Upper lobe of right lung (tissue), 1 donor: Measurements from ENCODE around the gene CPLX1. TPM values are rescaled to one million over a fixed set of nuclear protein-coding genes. Genes with fewer than 3 reads are reported as not detected.
A peak's percentile ranks its signal among the peaks of the same experiment; 100 is the strongest.
"Not testable (repeated sequence)": the region's sequence is repeated elsewhere in the genome, so short reads cannot be mapped to it uniquely, and the experiment has no call there.

Experiments used
- ATAC-seq: fragments of 200-7000 bp; cut with Tn5 transposase; one replicate; pipeline ENCODE4 v1.9.1; 2020; ENCODE audit warnings: mild to moderate bottlenecking, moderate library complexity
- DNase-seq: peaks from one replicate; pipeline ENCODE4 v3.0.0-alpha.2; 2020
- H3K27ac ChIP-seq: fragments of 200-600 bp; one replicate; pipeline ENCODE4 v1.8.0; 2022
- H3K27me3 ChIP-seq: fragments of 200-600 bp; one replicate; pipeline ENCODE4 v1.8.0; 2022; ENCODE audit warnings: mild to moderate bottlenecking
- H3K36me3 ChIP-seq: fragments of 200-600 bp; one replicate; pipeline ENCODE4 v1.8.0; 2022
- H3K4me1 ChIP-seq: fragments of 200-600 bp; one replicate; pipeline ENCODE4 v1.8.0; 2022
- H3K4me3 ChIP-seq: fragments of 200-600 bp; one replicate; pipeline ENCODE4 v1.8.0; 2022; ENCODE audit warnings: mild to moderate bottlenecking
- H3K9me3 ChIP-seq: fragments of 200-600 bp; one replicate; pipeline ENCODE4 v1.8.0; 2022
- CTCF ChIP-seq: fragments of 200-600 bp; IDR thresholded peaks from one replicate; pipeline ENCODE4 v1.8.0; 2022; ENCODE audit warnings: antibody characterized with exemption
- intact Hi-C: fragments of 100-400 bp; cut with DNase I; formaldehyde crosslinking; loops from one replicate; pipeline ENCODE4 v1.11.0; 2022
- total RNA-seq: library from RNA; stranded (reverse); fragmentation: NEBNext Ultra II Directional; extraction: Animal tissue kit (Norgen Biotek cat#: 25700); gene quantifications from one replicate; pipeline ENCODE4 v1.2.1, GENCODE V29; 2021
- donor health status: DM: no; HTN: yes; CAD: no; lungs with severe emphysema.

CPLX1 gene
- total RNA-seq, 1 donor from 2014 or later, result 5.2 TPM

DNA sequence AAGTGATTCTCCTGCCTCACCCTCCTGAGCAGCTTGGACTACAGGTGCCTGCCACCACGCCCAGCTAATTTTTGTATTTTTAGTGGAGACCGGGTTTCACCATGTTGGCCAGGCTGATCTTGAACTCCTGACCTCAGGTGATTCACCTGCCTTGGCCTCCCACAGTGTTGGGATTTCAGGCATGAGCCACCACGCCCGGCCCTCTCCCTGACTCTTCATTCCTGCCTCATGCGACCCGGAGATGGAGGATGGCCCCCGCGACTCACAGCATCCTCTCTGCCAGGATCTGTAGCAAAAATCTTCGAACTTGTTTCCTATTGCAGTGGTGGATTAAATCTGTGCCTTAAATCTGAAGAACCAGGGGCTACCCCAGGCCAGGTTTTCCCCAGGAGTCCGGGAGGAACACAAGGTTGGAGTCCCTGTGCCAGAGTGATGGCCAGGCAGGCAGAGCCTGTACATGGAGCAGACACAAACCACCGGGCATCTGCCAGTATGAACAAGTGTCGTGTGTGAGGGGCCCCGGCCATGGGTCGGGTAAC is 11.5 kb downstream of the CPLX1 start:
- no peaks in the 10 kb centered on the region for H3K36me3 ChIP-seq
- no peak overlapping the region for H3K4me3 ChIP-seq
- H3K9me3 ChIP-seq, result no peaks in the 10 kb centered on the region
- no peak for TF ChIP-seq CTCF
- peaks cover 46% of the 10 kb centered on the region for H3K27me3 ChIP-seq
- H3K4me1 ChIP-seq, result no peaks in the 10 kb centered on the region
- no peak for ATAC-seq
- H3K27ac ChIP-seq, result no peak overlapping the region
- peak; percentile 45 for DNase-seq
- intact Hi-C loops, result no loop called here

DNA sequence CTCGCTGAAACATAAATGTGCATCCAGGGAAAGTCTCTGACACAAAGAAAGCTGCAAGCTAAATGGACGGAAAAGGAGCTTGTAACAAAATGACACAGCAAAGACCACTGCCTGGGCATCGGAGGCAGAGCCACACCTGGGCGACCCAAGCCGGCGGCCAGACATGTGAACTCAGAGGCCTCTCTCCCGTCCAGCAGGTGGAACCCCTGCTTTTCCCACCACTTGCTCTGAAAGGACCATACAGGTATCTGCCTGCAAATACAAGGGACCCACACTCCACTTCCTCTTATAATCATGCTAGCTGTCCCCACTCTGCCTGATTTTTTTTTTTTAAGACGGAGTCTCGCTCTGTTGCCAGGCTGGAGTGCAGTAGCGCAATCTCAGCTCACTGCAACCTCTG is 12.0 kb downstream of the CPLX1 start:
- DNase-seq (peak; percentile 35), ATAC-seq (no peak)
- TF ChIP-seq CTCF, result no peak

GRCh38 chr4:808860-809570 is 16.9 kb downstream of the CPLX1 start:
- peaks cover 36% of the 10 kb centered on the region for H3K27me3 ChIP-seq
- H3K4me1 ChIP-seq, result peaks cover 4% of the 10 kb centered on the region
- no peaks in the 10 kb centered on the region for H3K36me3 ChIP-seq
- no peak overlapping the region for H3K27ac ChIP-seq
- no peaks in the 10 kb centered on the region for H3K9me3 ChIP-seq
- no peak overlapping the region for H3K4me3 ChIP-seq
- intact Hi-C loops, result no loop called here
- DNase-seq (peak; percentile 46), ATAC-seq (no peak)
- no peak for TF ChIP-seq CTCF

More for the DNA sequence above, 12.0 kb downstream of the CPLX1 start:
- H3K27ac ChIP-seq, result no peak overlapping the region
- peaks cover 41% of the 10 kb centered on the region for H3K27me3 ChIP-seq
- H3K9me3 ChIP-seq, result no peaks in the 10 kb centered on the region
- intact Hi-C loops, result no loop called here
- no peaks in the 10 kb centered on the region for H3K36me3 ChIP-seq
- H3K4me1 ChIP-seq, result no peaks in the 10 kb centered on the region
- H3K4me3 ChIP-seq, result no peak overlapping the region

DNA sequence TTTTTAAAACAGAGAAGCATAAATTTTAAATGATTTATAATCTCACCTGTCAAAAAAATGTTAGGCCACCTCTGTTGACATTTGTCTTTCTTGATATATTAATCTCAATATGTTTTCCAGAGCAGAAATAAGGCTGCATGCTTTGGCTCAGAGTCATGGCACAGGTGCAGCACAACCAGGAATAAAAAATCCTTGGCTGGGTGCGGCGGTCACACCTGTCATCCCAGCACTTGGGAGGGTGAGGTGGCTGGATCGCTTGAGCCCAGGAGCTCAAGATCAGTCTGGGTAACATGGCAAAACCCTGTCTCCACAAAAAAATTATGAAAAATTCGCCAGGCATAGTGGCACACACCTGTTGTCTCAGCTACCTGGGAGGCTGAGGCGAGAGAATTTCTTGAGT is 18.1 kb downstream of the CPLX1 start:
- intact Hi-C loops, result no loop called here
- Histone ChIP-seq H3K27me3 (peaks cover 26% of the 10 kb centered on the region), H3K27ac (no peak overlapping the region), H3K4me1 (peaks cover 4% of the 10 kb centered on the region), H3K36me3 (no peaks in the 10 kb centered on the region), H3K4me3 (no peak overlapping the region), H3K9me3 (no peaks in the 10 kb centered on the region)
- TF ChIP-seq CTCF, result no peak
- DNase-seq (no peak), ATAC-seq (no peak)

- H3K27me3 ChIP-seq, result peaks cover 19% of the 10 kb centered on the region
- H3K27ac ChIP-seq, ATAC-seq, H3K4me1 ChIP-seq, H3K36me3 ChIP-seq, intact Hi-C loops, DNase-seq, H3K9me3 ChIP-seq, H3K4me3 ChIP-seq: not testable (repeated sequence)
Measured at GRCh38 chr4:806979-807378, 18.9 kb downstream of the CPLX1 start.

DNA sequence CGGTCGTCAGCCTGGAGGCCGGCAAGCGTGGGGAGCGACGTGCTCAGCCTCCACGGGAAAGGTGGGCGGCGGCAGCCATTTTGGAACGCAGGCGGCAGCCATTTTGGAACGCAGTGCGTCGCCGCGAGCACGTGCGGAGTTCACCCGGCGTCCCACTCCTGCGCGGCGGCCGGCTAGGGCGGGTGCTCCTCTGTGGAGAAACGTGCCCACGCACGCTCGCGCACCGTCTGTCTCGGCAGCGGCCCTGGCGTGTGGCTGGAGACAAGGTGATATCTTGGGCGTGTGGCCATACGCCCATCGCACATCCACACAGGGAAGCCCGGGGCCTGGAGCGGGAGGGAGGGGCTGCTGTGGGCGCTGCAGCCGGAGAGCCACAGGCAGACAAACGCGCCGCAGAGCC is 21.1 kb downstream of the CPLX1 start:
- H3K36me3 ChIP-seq, result no peaks in the 10 kb centered on the region
- H3K27me3 ChIP-seq, result peaks cover 12% of the 10 kb centered on the region
- intact Hi-C loops, result no loop called here
- TF ChIP-seq CTCF, result no peak
- ATAC-seq (no peak), DNase-seq (no peak)
- no peak overlapping the region for H3K27ac ChIP-seq
- no peaks in the 10 kb centered on the region for H3K9me3 ChIP-seq
- peaks cover 4% of the 10 kb centered on the region for H3K4me1 ChIP-seq
- no peak overlapping the region for H3K4me3 ChIP-seq
